ENCODE measurements around the gene GABARAPL2.

GABARAPL2 gene

DNA sequence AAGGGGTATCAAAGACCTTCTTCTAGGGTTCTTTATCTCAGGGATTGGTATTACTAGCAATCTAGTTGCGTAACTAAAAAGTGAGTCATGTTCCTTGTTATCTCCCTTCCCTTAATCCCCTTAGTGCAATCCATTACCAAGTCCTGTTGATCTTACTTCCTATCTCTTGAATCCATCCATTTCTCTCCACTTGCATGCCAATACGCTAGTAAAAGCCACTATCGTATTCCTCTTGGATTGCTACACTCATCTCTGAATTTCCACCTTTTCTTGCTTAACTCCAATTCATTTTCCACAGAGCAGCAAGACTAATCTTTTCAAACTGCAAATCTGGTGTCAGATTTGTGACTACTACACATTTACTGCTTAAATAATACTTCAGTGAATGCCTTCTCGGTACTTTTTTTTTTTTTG lies 58.7 kb downstream of the GABARAPL2 start:
- FAIRE-seq: no peak

DNA sequence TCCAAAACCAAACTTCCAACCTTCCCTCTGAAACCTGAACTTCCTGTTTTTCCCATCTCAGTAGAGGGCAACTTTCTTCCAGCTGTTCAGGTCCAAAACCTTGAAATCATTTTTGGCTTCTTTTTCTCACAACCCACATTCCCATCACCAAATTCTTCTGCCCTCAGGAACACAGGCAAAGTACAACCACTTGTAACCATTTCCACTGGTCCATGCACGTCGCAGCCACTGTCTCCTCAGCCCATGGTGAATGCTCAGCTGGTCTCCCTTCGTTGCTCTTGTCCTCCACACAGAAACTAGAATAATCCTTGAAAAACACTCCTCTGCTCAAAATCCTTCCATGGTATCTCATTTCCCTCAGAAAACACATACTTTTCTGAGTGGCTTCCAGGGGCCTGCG lies 60.6 kb downstream of the GABARAPL2 start:
- FAIRE-seq: no peak
- DNase-seq (ENCODE audit: extremely low spot score, insufficient read length, low read depth): no peak

More for the DNA sequence above, 58.7 kb downstream of the GABARAPL2 start:
- DNase-seq (ENCODE audit: extremely low spot score, insufficient read length, low read depth): no peak

Data from GM18507 (cell line).